Urinary bladder (tissue), 4 donors: ENCODE results near the gene PXN. TPM values are rescaled to one million over a fixed set of nuclear protein-coding genes. Genes with fewer than 3 reads are reported as not detected.
"Not testable (repeated sequence)": the region's sequence is repeated elsewhere in the genome, so short reads cannot be mapped to it uniquely, and the experiment has no call there.

Source experiments
- DNase-seq: peaks from one replicate; pipeline ENCODE4 v3.0.0-alpha.2; 2015; ENCODE audit errors: extremely low spot score
- H3K27ac ChIP-seq: one replicate; pipeline ENCODE4 v1.5.1; 2013; ENCODE audit warnings: low read depth, mild to moderate bottlenecking, moderate library complexity
- H3K36me3 ChIP-seq: one replicate; pipeline ENCODE4 v1.6.1; 2013; ENCODE audit warnings: mild to moderate bottlenecking, moderate library complexity; ENCODE audit not compliant: insufficient read depth
- H3K4me1 ChIP-seq: one replicate; pipeline ENCODE4 v1.6.1; 2013; ENCODE audit warnings: mild to moderate bottlenecking, moderate library complexity; ENCODE audit not compliant: insufficient read depth
- H3K4me3 ChIP-seq: one replicate; pipeline ENCODE4 v1.5.1; 2013; ENCODE audit warnings: low read depth, low read length
- WGBS: extraction: QIAGEN DNeasy Blood & Tissue Kit; methylation state at CpG from one replicate; pipeline ENCODE4 v1.1.7; 2013; 5-methylcytosine and 5-hydroxymethylcytosine counted together
- polyA plus RNA-seq: library from polyadenylated mRNA; stranded (reverse); fragments of 200-250 nt; gene quantifications from one replicate; pipeline ENCODE4 v1.2.3, GENCODE V29; 2013
- total RNA-seq: library from RNA; depleted of rRNA; stranded (reverse); fragments of >200 nt; gene quantifications from one replicate; pipeline ENCODE4 v1.2.3, GENCODE V29; 2014
- donor health status: healthy with polysubstance abuse.
- donor health status: healthy.

The PXN gene
- total and polyA plus RNA-seq, 2 donors, result 32.4 to 111 TPM

DNA sequence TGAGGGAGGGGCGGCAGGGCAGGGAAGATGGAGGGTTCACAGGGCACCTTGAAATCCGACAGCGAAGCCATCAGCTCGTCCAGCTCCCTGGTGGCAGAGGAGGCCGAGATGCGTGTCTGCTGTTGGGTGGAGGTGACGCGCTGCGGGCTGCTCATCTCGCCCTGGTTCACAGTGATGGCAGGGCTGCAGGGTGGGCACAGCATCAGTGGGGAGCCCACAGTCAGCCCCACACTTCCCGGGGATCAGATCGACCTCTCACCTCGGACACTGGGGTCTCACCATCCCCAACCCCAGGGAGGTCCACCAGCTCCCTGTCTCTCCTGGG, 44.0 kb downstream of the PXN start:
- 93% methylated on average over 13 of the region's 13 CpGs for WGBS
- Histone ChIP-seq H3K4me1 (no peaks in the 10 kb centered on the region), H3K4me3 (no peak overlapping the region), H3K36me3 (no peaks in the 10 kb centered on the region), H3K27ac (no peak overlapping the region)
- no peak for DNase-seq

DNA sequence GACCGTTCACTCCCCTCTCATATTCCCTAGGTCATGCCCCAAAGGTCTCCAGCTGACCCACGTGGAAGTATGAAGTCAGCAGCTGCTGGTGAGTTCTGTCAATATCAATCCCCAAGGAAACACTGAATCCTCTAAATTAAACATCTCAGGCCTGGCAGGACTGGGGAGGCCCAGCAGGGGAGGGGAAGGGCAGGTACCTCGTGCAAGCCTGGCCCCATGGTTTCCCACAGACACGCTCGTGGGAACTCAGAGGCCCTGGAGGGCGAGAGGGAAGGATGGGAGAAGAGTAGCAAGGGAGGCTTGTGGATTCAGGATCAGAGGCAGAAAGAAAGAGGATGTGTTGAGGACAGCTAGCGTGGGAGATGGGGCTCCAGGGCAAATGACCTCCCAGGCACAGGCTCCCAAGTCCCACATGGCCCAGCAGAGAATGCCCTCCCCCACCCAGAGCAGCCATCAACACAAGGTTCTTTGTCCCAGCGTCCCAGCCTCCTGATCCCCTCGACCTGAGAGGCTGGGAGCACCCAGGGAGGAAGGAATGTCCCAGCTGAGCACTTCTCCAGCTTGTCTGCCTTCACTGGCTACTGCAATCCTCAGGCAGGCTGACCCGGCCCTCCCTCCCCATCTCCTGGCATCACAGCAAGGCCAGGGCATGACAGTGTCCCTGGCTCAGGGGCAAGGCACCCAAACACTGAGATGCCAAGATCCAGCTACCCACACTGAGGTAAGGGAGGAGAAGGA, 44.5 kb downstream of the PXN start:
- WGBS, result 73% methylated on average over 10 of the region's 10 CpGs
- no peak overlapping the region for H3K27ac ChIP-seq
- no peak overlapping the region for H3K4me3 ChIP-seq
- no peaks in the 10 kb centered on the region for H3K4me1 ChIP-seq
- DNase-seq, result no peak
- no peaks in the 10 kb centered on the region for H3K36me3 ChIP-seq

DNA sequence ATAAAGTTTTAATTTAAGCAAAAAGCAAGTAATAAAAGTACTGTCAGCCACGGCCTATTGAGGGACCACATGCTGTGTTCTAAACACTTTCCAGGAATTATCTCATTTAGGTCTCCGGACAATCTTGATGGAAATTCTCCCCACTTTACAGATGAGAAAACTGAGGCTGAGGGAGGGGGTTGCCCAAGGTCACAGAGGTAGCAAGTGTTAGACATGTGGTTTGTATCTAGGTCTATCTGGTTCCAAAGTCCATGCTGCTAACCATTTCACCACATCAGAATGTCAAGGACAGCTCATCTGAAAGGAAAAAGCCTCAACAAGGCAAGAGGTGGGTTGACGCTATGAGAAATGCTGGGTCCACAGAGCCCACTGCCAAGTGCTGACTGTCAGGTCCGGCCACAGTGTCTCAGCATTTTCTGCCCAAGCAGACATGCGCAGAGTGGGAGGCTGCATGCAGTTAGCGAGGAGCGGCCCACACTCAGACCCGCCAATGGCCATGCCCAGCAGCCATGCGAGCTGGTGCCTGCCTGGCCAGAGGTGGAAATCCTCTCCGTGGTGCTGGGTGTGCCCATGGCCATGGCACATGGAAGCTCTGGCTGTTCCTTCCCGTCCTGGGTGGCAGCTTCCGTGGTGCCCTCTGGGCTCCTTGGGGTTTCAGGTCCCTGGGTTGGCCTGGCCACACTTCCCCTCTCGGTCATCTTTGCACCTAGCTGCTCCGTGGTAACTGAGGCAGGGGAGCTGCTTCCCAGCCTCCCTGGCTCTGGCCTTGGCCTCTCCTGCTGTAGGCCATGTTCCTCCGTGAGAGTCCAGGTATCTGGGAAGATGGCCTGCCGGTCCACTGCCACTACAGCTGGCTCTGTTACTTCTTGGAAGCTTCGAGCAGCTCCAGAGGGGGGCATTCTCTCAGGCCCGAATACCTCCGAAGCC, 46.6 kb downstream of the PXN start:
- H3K36me3 ChIP-seq, result peaks cover 5% of the 10 kb centered on the region
- 90% methylated on average over 19 of the region's 19 CpGs for WGBS
- no peak for DNase-seq
- H3K4me1 ChIP-seq, result no peaks in the 10 kb centered on the region
- H3K27ac ChIP-seq, result no peak overlapping the region
- H3K4me3 ChIP-seq, result no peak overlapping the region

DNA sequence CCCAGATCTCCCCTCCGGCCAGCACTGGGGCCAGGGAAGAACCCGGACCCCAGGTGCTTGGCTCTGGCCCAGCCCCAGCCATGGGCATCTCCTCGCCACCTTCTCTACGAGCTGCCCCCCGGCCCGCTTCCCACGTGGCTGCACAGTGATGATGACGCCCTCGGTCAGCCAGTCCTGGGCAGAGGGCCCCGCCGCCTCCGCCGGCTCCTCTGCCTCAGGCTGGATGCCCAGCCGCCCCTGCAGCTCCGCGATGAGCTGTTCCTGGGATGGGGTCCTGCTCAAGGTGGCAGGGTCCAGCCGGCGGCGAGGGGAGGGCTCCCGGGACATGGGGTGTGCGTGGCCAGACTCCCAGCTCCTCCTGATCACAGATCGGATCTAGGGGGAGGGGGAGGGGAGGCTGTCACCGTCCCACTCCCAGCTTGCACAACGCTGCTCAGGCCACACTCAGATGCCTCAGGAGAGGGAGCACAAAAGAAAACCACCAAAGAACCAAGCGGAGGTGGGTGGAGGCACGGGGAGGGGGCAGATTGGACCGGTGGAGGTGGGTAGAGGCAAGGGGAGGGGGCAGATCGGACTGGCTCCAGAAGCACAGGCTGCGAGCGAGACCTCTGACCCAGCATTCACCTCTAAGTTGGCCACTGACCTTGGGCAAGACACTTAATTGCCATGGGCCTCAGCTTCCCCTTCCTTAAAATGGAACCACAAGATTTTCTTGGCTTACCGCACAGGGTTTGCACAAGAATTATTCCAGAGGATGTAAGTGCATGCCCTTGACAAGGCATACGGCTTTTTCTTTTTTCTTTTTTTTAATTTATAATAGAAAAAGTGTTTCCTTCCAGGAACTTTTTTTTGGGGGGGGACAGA, 48.6 kb downstream of the PXN start:
- H3K27ac ChIP-seq, result no peak overlapping the region
- no peak overlapping the region for H3K4me3 ChIP-seq
- no peak for DNase-seq
- peaks cover 5% of the 10 kb centered on the region for H3K36me3 ChIP-seq
- WGBS, result 83% methylated on average over 32 of the region's 32 CpGs
- no peaks in the 10 kb centered on the region for H3K4me1 ChIP-seq

DNA sequence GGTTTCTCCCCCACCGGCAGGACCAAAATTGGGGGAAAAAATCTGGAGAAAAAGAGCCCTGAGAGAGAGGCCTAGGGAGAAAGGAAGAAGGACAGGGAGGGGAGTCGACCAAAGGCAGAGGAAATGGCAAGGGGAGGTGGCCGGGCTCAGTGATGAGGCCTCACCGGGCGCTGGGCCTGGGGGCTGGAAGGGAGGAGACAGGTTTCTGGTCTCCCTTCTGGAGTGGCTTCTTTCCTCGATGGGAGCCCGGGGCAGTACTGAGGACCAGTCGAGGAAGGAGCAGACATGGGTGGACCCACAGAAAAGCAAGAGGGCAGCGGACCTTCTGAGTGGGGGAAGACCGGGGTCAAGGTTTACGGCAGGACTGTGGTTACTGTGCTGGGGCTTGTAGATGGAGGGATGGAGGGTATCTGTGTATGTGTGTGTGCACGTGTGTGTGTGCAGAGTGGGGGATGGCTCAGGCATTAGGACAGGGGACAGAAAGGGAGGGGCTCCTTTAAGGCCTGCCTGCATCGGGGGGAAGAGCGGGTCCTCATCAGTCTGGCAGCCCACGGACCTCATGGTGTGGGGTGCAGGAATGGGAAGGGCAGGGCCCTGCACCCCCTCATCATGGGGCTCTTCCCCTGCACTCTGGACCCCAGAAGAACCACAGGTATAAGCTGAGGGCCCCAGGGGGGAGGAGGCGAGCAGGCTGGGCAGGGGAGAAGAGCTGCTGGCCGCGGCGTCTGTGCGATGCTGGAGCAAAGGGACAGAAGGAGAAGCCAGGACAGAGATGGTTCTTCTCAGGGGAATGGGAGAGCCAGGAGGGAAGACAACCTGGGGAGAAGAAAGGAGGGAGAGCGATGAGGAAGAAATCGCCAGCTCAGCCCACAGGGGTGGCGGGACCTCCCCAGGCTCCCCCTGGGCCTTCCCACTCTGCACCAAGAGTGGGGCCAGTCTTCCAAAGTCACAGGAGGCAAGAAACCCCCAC, 49.5 kb downstream of the PXN start:
- Histone ChIP-seq H3K27ac (no peak overlapping the region), H3K36me3 (peaks cover 9% of the 10 kb centered on the region), H3K4me1 (no peaks in the 10 kb centered on the region), H3K4me3 (no peak overlapping the region)
- 77% methylated on average over 23 of the region's 23 CpGs for WGBS
- no peak for DNase-seq

DNA sequence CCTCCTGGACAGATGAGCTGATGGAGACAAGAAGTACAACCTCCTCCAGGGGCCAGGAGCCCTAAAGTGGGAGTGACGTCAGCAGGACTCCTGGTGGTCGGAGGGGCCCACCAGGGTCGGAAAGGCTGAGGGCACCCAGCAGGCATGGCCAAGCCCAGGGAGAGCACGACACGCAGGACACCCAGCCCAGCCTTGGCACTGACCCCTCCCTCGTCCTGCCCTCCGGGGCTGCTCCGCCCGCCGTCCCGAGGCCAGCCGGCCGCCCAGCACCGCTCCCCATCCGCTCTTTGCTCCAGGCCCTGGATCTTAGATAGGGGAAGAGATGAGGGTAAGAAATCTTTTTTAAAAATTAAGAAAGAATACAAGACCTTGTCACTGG, 50.2 kb downstream of the PXN start:
- no peak overlapping the region for H3K4me3 ChIP-seq
- no peak overlapping the region for H3K27ac ChIP-seq
- WGBS, result 79% methylated on average over 15 of the region's 15 CpGs
- H3K4me1 ChIP-seq, result no peaks in the 10 kb centered on the region
- H3K36me3 ChIP-seq, result peaks cover 10% of the 10 kb centered on the region
- DNase-seq, result no peak

DNA sequence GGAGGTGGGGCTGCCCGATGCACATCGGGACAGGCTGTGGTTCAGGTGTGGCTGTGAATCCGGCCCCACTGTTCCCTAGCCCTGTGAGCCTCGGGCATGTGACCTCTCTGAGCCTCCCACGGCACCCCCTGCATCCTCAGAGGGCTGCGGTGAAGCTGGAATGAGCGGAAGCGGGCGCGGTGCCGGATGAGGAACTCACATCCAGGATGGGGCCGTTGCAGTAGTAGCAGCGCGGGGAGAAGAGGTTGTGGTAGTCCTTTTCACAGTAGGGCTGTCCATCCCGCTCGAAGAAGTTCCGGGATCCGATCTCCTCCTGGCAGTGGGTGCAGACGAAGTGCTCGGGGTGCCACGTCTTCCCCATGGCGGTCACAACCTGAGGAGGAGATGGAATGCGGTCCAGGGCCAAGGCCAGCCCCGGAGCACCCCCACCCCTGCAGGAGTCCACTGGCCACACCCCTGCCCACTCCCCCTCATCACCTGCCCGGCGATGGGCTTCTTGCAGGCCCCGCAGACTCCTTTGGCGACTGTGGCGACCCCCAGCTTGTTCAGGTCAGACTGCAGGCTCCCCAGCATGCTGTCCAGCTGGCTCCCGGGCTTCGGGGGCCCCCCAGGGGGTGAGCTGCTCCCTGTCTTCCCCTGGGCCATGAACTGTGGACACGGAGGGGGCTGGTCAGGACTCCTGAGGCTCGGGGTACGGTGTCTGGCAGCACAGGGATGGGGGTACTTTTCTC, 50.7 kb downstream of the PXN start:
- H3K36me3 ChIP-seq, result peaks cover 10% of the 10 kb centered on the region
- no peak overlapping the region for H3K4me3 ChIP-seq
- no peaks in the 10 kb centered on the region for H3K4me1 ChIP-seq
- no peak for DNase-seq
- WGBS, result 89% methylated on average over 34 of the region's 34 CpGs
- no peak overlapping the region for H3K27ac ChIP-seq

DNA sequence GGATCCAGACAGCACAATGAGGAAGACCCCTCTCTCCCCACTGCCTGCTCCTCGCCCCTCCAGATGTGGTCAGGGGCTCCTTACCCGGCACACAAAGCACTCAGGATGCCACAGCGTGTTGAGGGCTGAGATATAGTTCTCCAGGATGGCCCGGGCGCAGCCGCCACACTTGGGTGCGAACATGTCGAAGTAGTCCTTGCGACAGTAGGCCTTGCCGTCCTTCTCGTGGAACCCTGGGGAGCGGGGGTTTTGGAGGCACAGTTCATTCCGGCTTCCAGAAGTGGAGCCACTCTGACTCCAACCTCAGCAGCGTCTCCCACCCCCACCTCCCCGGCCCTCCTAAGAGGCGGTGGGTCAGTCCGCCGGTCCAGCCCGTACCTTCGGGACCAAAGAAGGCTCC, 51.8 kb downstream of the PXN start:
- WGBS, result 94% methylated on average over 20 of the region's 20 CpGs
- Histone ChIP-seq H3K27ac (no peak overlapping the region), H3K36me3 (peaks cover 10% of the 10 kb centered on the region), H3K4me1 (no peaks in the 10 kb centered on the region), H3K4me3 (no peak overlapping the region)
- DNase-seq, result no peak

DNA sequence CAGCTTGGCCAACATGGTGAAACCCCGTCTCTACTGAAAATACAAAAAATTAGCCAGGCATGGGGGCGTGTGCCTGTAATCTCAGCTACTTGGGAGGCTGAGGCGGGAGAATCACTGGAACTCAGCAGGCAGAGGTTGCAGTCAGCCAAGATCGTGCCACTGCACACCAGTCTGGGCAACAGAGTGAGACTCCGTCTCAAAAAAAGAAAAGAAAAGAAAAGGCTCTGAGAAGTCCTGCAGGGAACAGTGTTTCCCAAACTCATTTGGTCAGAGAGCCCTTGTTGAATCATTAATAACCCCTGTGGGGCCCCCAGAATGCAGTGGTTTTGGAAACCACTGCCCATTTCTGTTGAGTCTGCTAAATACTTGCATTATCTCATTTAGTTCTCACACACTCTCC, 52.3 kb downstream of the PXN start:
- H3K27ac ChIP-seq, H3K4me1 ChIP-seq, H3K4me3 ChIP-seq, H3K36me3 ChIP-seq, DNase-seq: not testable (repeated sequence)
- 86% methylated on average over 5 of the region's 5 CpGs for WGBS

DNA sequence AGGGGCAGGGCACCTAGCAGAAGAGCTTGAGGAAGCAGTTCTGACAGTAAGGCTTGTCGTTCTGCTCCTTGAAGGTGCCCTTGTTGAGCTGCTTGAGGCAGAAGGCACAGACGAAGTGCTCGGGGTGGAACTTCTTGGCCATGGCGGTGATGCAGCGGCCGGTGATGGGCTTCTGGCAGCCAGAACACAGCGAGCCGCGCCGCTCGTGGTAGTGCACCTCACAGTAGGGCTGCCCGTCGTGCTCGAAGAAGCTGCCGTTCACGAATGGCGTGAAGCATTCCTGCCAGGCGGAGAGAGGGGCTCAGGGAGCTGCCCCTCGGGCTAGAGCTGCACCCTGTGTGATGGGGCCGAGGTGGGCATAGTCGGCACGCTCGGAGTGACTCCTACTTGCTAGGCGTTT, 53.2 kb downstream of the PXN start:
- no peak for DNase-seq
- H3K27ac ChIP-seq, result no peak overlapping the region
- peaks cover 10% of the 10 kb centered on the region for H3K36me3 ChIP-seq
- 92% methylated on average over 24 of the region's 24 CpGs for WGBS
- H3K4me1 ChIP-seq, result no peaks in the 10 kb centered on the region
- no peak overlapping the region for H3K4me3 ChIP-seq

DNA sequence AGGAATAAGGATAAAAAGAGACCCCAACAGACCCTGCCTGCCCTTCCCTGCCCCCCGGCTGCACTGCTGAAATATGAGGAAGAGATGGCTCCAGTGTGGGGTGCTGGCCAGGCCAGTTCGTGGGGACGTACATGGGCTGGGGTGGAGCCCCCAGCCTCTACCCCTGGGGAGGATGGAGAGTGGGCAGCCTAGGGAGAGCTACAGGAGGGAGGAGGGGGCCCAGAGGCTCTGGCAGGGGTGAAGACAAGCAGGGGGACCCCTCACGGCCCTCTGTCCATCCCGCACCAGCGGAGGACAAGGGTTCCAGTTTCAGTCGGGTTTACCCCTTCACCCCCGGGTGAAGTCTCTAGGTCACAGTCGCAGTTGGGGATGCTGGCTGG, 53.6 kb downstream of the PXN start:
- Histone ChIP-seq H3K4me1 (no peaks in the 10 kb centered on the region), H3K4me3 (no peak overlapping the region), H3K27ac (no peak overlapping the region), H3K36me3 (peaks cover 10% of the 10 kb centered on the region)
- WGBS, result 88% methylated on average over 9 of the region's 9 CpGs
- no peak for DNase-seq

DNA sequence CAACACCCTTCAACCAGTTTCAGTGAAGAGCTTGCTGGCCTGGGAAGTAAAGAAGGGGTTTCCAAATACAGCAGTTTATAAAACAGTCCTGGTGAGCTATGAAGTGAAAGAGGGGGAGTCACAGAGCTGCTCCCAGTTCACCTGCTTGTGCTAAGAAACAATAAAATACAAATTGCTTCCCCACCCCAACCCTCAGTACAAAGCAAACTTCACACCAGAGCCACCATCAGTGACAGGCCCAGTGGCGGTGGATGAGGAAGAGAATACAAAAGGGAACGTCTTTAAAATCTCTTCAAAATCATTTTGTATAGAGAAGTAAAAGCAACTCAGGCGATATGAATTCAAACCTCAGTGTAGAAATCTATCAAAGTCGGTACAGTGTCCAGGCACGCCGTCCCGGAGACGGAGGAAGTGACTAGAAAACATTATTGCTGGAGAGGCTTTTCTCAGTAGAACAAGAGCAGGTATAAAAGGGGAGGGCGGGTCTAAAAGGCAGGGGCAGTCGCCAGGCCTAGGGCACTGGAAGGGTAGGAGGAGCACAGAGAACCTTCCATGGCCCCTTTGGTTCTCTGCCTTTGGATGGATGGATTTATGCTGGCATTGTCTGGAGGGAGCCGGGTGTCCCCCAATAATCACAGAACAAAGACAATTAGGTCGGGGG, 54.2 kb downstream of the PXN start:
- H3K36me3 ChIP-seq, result peaks cover 10% of the 10 kb centered on the region
- H3K4me3 ChIP-seq, result no peak overlapping the region
- no peak for DNase-seq
- H3K27ac ChIP-seq, result no peak overlapping the region
- 84% methylated on average over 12 of the region's 12 CpGs for WGBS
- H3K4me1 ChIP-seq, result no peaks in the 10 kb centered on the region
